AG09309 (cell line): ENCODE measurements around the gene INCA1.

ENCODE experiments used
- DNase-seq: peaks from one replicate; pipeline ENCODE4 v3.0.0-alpha.2; 2010; ENCODE audit warnings: low read depth
- H3K4me3 ChIP-seq: 2 replicates; pipeline ENCODE4 v1.5.1; 2011; ENCODE audit warnings: mild to moderate bottlenecking, low read depth, low read length, moderate library complexity; ENCODE audit not compliant: control insufficient read depth
- CTCF ChIP-seq: IDR thresholded peaks from 2 replicates; pipeline ENCODE4 v1.5.1; 2011; ENCODE audit warnings: mild to moderate bottlenecking, low read depth, low read length, inconsistent platforms; ENCODE audit not compliant: insufficient read depth, control insufficient read depth; ENCODE audit errors: missing control alignments

INCA1 gene

GRCh38 chr17:4941319-4941610, 56.1 kb downstream of the INCA1 start:
- no peak for TF ChIP-seq CTCF
- DNase-seq: no peak
- peak overlapping the region; percentile 96 for H3K4me3 ChIP-seq

- DNase-seq: no peak
- no peak for TF ChIP-seq CTCF
- H3K4me3 ChIP-seq: peak overlapping the region; percentile 96
Observed at GRCh38 chr17:4940555-4941318, 56.6 kb downstream of the INCA1 start.

- peak; percentile 99 for DNase-seq
- TF ChIP-seq CTCF: no peak
- peak within 1 kb of the TSS; percentile 96 for H3K4me3 ChIP-seq
Observed at GRCh38 chr17:4939796-4940554, 57.3 kb downstream of the INCA1 start, which contains the start of the genes RNF167 and SLC25A11. TSS of gene RNF167 (plus strand) at chr17:4940268. CDS start at chr17:4940910, 642 bp downstream. TSS of gene SLC25A11 (minus strand) at chr17:4940046. CDS start at chr17:4939910, 136 bp downstream.

GRCh38 chr17:4939546-4939795, 57.9 kb downstream of the INCA1 start:
- no peak for TF ChIP-seq CTCF
- DNase-seq: no peak
- peak overlapping the region; percentile 96 for H3K4me3 ChIP-seq

GRCh38 chr17:4938688-4939545, 58.4 kb downstream of the INCA1 start:
- peak overlapping the region; percentile 96 for H3K4me3 ChIP-seq
- no peak for DNase-seq
- no peak for TF ChIP-seq CTCF
